ENCODE measurements around the gene RALGAPA2.

Gene RALGAPA2

GRCh38 chr20:20604907-20605306 is 107.5 kb downstream of the RALGAPA2 start:
- DNase-seq (ENCODE audit: low read depth): no peak
- no peak overlapping the region for H3K4me3 ChIP-seq (ENCODE audit: low read depth, low read length)

- DNase-seq (ENCODE audit: low read depth): no peak
- H3K4me3 ChIP-seq (ENCODE audit: low read depth, low read length): no peak overlapping the region
Measured at GRCh38 chr20:20604357-20604756, 108.1 kb downstream of the RALGAPA2 start.

- no peak overlapping the region for H3K4me3 ChIP-seq (ENCODE audit: low read depth, low read length)
- no peak for DNase-seq (ENCODE audit: low read depth)
Measured at GRCh38 chr20:20603339-20603990, 109.0 kb downstream of the RALGAPA2 start.

GRCh38 chr20:20597966-20598365 is 114.5 kb downstream of the RALGAPA2 start:
- DNase-seq (ENCODE audit: low read depth): no peak
- no peak overlapping the region for H3K4me3 ChIP-seq (ENCODE audit: low read depth, low read length)

DNA sequence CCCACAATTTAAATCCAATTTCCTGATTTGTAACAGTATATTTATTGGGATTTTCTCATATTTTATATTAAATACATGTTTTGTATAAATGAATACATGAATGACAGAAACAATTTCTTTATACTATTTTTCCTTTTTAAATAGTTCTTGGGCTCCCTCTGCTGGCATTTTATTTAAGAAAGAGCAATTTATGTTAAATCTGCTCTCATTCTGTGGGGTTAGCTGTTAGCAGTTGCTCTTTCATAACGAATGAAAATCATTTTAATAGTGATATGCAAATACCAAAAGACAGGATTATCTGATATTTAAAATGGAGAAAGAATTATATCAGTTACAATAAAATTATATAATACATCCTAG is 118.3 kb downstream of the RALGAPA2 start:
- DNase-seq (ENCODE audit: low read depth): no peak
- H3K4me3 ChIP-seq (ENCODE audit: low read depth, low read length): no peak overlapping the region

DNA sequence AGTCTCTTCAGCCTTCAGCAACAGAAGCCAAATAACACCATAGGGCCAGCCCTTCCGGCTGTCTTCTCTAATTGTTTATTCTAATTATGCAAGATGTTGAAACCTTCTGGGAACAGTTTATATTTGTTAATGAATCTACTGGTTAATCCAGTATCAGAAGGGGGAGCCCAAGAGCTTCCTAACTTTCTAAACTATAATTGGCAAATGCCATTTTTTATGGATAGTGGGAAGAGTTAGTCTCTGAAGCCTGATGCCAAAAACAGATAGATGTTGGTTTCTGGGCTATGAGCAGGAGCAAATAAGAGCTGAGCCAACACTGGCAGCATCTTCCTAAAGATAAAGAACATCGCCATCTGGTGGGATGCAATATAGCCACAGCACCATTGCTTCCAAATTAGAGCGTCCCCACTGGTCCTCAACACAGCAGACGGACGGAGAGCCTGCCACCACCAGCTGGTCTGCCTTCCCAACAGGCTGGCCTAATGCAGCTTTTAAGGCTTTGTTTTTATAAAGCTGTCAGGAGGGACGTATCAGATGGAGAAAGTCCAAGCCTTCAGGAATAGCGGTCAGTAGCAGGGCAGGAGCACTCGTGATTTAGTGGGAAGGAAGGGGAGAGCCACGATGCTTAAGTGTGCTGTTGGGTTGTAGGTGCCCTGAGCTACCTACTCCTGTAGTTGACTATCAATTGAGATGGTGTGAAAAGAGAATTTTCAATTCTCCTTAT is 118.8 kb downstream of the RALGAPA2 start:
- DNase-seq (ENCODE audit: low read depth): peak; percentile 18
- H3K4me3 ChIP-seq (ENCODE audit: low read depth, low read length): no peak overlapping the region

GRCh38 chr20:20585146-20585545 is 127.3 kb downstream of the RALGAPA2 start:
- DNase-seq (ENCODE audit: low read depth): no peak
- no peak overlapping the region for H3K4me3 ChIP-seq (ENCODE audit: low read depth, low read length)

GRCh38 chr20:20582734-20583133 is 129.7 kb downstream of the RALGAPA2 start:
- H3K4me3 ChIP-seq (ENCODE audit: low read depth, low read length): no peak overlapping the region
- no peak for DNase-seq (ENCODE audit: low read depth)

GRCh38 chr20:20580139-20580538 is 132.3 kb downstream of the RALGAPA2 start:
- H3K4me3 ChIP-seq (ENCODE audit: low read depth, low read length): no peak overlapping the region
- no peak for DNase-seq (ENCODE audit: low read depth)

- no peak overlapping the region for H3K4me3 ChIP-seq (ENCODE audit: low read depth, low read length)
- DNase-seq (ENCODE audit: low read depth): no peak
Measured at GRCh38 chr20:20578838-20579237, 133.6 kb downstream of the RALGAPA2 start.

- H3K4me3 ChIP-seq (ENCODE audit: low read depth, low read length): no peak overlapping the region
- no peak for DNase-seq (ENCODE audit: low read depth)
Measured at GRCh38 chr20:20573797-20574196, 138.6 kb downstream of the RALGAPA2 start.

- DNase-seq (ENCODE audit: low read depth): no peak
- H3K4me3 ChIP-seq (ENCODE audit: low read depth, low read length): no peak overlapping the region
Measured at GRCh38 chr20:20571068-20571780, 141.2 kb downstream of the RALGAPA2 start.

- no peak overlapping the region for H3K4me3 ChIP-seq (ENCODE audit: low read depth, low read length)
- DNase-seq (ENCODE audit: low read depth): peak; percentile 12
Measured at GRCh38 chr20:20568604-20569205, 143.7 kb downstream of the RALGAPA2 start.

DNA sequence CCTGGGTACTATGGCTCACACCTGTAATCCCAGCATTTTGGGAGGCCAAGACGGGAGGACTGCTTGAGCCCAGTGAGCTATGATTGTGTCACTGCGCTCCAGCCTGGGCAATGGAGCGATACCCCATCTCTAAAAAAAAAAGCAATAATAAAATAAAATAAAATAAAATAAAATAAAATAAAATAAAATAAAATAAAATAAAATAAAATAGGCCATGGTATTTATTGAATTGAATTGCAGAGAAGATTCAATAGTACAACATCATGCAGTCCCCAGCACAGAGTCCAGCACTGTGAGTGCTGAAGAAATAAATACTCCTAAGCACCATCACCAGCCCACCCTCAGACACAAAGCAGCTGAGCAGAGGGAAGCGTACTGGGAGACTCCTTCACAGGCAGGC is 144.7 kb downstream of the RALGAPA2 start:
- no peak overlapping the region for H3K4me3 ChIP-seq (ENCODE audit: low read depth, low read length)
- DNase-seq (ENCODE audit: low read depth): no peak

- no peak overlapping the region for H3K4me3 ChIP-seq (ENCODE audit: low read depth, low read length)
- no peak for DNase-seq (ENCODE audit: low read depth)
Measured at GRCh38 chr20:20566516-20566915, 145.9 kb downstream of the RALGAPA2 start.

GRCh38 chr20:20564279-20564678 is 148.2 kb downstream of the RALGAPA2 start:
- no peak overlapping the region for H3K4me3 ChIP-seq (ENCODE audit: low read depth, low read length)
- no peak for DNase-seq (ENCODE audit: low read depth)

GRCh38 chr20:20562507-20562906 is 149.9 kb downstream of the RALGAPA2 start:
- DNase-seq (ENCODE audit: low read depth): no peak
- no peak overlapping the region for H3K4me3 ChIP-seq (ENCODE audit: low read depth, low read length)

- no peak for DNase-seq (ENCODE audit: low read depth)
- no peak overlapping the region for H3K4me3 ChIP-seq (ENCODE audit: low read depth, low read length)
Measured at GRCh38 chr20:20561841-20562240, 150.6 kb downstream of the RALGAPA2 start.

GRCh38 chr20:20561172-20561571 is 151.3 kb downstream of the RALGAPA2 start:
- no peak for DNase-seq (ENCODE audit: low read depth)
- H3K4me3 ChIP-seq (ENCODE audit: low read depth, low read length): no peak overlapping the region

GRCh38 chr20:20557406-20557805 is 155.0 kb downstream of the RALGAPA2 start:
- no peak overlapping the region for H3K4me3 ChIP-seq (ENCODE audit: low read depth, low read length)
- no peak for DNase-seq (ENCODE audit: low read depth)

All from skeletal muscle cell (primary cell).